GM19351 (cell line): ENCODE data around the gene LHX2.

ENCODE experiments used
- ATAC-seq: cut with Tn5 transposase; IDR thresholded peaks from one replicate; pipeline ENCODE4 v1.9.1; 2021; ENCODE audit warnings: mild to moderate bottlenecking, moderate library complexity; ENCODE audit not compliant: unreplicated experiment

Gene LHX2

GRCh38 chr9:124052401-124052800 lies 40.8 kb downstream of the LHX2 start:
- ATAC-seq = no peak

- ATAC-seq = peak; percentile 98
Observed at GRCh38 chr9:124054582-124055227, 43.1 kb downstream of the LHX2 start.

- ATAC-seq = no peak
Observed at GRCh38 chr9:124060844-124061605, 49.5 kb downstream of the LHX2 start.

GRCh38 chr9:124062172-124062571 lies 50.6 kb downstream of the LHX2 start:
- no peak for ATAC-seq

- ATAC-seq = no peak
Observed at GRCh38 chr9:124066783-124067577, 55.4 kb downstream of the LHX2 start.

- ATAC-seq = no peak
Observed at GRCh38 chr9:124068251-124068650, 56.7 kb downstream of the LHX2 start.

GRCh38 chr9:124074746-124075145 lies 63.2 kb downstream of the LHX2 start:
- no peak for ATAC-seq

GRCh38 chr9:124075761-124076160 lies 64.2 kb downstream of the LHX2 start:
- no peak for ATAC-seq

- no peak for ATAC-seq
Observed at GRCh38 chr9:124077915-124078572, 66.5 kb downstream of the LHX2 start.

- ATAC-seq = no peak
Observed at GRCh38 chr9:124078641-124079040, 67.1 kb downstream of the LHX2 start.

- ATAC-seq = no peak
Observed at GRCh38 chr9:124079176-124079925, 67.8 kb downstream of the LHX2 start.

- no peak for ATAC-seq
Observed at GRCh38 chr9:124082622-124083021, 71.1 kb downstream of the LHX2 start.
